GM18870 (cell line): ENCODE results near the gene IGFALS.

Source experiments
- ATAC-seq: cut with Tn5 transposase; IDR thresholded peaks from one replicate; pipeline ENCODE4 v1.9.1; 2021; ENCODE audit warnings: moderate library complexity; ENCODE audit not compliant: unreplicated experiment

Gene IGFALS

DNA sequence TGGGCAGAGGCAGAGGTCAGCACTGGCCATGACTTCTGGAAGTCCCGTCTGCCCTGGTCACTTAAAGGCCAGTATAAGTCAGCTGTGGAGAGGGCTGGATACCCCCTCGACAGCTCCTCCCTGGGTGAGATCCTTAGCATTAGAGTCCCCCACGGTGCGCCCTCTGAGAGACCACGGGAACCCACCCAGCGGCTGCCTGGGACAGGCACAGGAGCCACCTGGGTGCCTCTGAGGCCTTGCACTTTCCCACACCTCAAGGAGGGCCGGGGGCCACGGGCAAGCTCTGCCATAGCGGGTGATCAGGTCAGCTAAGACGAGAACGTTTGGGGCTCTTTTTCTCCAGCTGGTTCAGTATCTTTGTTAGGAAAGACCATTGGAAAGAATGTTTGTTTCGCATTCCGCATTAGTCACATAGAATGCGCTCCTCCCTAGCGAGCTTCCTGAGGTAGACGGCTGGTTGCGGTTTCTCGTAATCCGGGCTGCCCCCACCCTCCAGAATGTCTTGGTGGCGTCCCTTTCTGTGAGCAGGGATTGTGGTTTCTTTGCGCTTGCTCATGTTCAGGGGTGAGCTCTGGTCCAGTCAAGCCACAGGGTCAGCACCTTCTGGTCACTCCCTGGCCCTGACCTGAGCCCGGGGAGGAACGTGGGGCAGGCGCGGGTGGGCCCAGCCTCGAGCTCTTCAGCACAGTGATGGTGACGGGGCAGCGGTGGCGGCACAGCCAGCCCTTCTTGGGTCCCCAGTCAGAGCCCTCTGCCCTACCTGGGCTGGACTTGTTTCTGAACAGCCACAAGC, 47.4 kb downstream of the IGFALS start:
- ATAC-seq: no peak

DNA sequence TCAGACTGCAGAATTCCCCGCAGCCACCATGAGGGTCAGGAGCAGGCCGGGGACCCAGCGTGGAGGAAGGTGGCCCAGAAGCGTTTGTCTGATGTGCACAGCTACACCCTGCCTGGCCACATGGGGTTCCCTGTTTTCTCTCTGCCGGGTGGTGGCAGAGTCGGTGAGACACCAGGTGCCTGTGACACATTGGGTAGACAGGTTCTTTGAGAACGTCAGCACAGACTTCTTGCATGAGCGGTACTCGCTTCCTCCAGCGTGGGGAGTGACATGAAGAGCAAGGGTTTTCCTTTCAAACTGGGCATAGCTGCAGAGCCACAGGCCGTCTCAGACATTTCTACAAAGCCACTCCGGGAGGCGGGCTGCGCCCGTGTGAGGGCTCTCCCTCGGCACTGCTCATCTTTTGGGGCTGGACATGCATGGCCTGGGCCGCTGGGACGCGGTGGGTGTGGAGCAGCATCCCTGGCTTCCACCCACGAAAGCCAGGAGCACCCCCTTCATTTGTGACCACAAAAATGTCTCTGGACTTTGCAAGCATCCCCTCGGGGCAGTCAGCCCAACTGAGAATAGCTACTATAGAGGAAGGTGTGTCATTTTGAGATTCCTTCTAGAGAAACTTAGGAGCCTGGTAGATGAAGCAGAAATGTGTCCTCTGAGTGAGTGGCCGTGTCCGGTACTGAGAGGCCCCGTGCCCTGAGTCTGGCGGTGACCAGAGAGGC, 48.2 kb downstream of the IGFALS start:
- ATAC-seq: no peak

DNA sequence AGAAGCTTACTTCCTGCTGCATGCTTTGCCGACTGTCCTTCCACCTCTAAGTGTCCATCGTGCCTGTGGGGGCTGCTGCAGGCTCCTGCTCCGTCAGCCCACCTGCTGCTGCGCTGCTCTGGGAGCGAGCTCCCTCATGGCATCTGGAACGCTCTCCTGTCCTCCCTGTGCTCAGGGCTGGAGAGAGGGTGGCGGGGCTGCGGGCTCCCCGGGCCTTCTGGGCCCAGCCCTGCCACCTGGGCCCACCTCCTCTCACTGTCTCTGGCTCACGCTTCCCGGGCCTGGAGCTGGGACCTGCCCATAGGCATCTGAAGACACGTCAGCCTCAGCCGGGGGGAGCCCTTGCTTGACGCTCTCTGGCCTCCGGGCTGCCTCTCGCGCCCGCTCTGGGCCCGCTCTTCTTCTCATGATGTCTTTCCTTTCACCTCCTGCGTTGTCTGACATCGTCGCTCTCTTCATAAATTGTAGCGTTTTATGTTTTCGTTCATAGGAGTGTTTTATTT, 49.1 kb downstream of the IGFALS start:
- ATAC-seq: no peak

GRCh38 chr16:1743376-1744337, 49.8 kb downstream of the IGFALS start:
- ATAC-seq: no peak

GRCh38 chr16:1741553-1742165, 51.8 kb downstream of the IGFALS start:
- ATAC-seq: no peak

GRCh38 chr16:1740781-1741490, 52.6 kb downstream of the IGFALS start:
- ATAC-seq: no peak
